ENCODE measurements around the gene GSTP1. TPM values are rescaled to one million over a fixed set of nuclear protein-coding genes. Genes with fewer than 3 reads are reported as not detected.

GSTP1 gene
- total RNA-seq, 1 donor from 2014 or later, result 293 TPM

- no peaks in the 10 kb centered on the region for H3K36me3 ChIP-seq (ENCODE audit: control insufficient read depth in 3 of 3, insufficient read depth in 3 of 3, low read length in 3 of 3)
- no peak overlapping the region for H3K4me3 ChIP-seq (ENCODE audit: low read length in 3 of 3)
- no peak overlapping the region for H3K27ac ChIP-seq (ENCODE audit: low read depth, low read length)
These were observed 43.8 kb downstream of the GSTP1 start for GRCh38 chr11:67627441-67627811.

GRCh38 chr11:67627812-67628624 lies 44.4 kb downstream of the GSTP1 start:
- no peaks in the 10 kb centered on the region for H3K36me3 ChIP-seq (ENCODE audit: control insufficient read depth in 3 of 3, insufficient read depth in 3 of 3, low read length in 3 of 3)
- no peaks in the 10 kb centered on the region for H3K27me3 ChIP-seq (ENCODE audit: control insufficient read depth in 3 of 3, insufficient read depth in 3 of 3, low read length in 3 of 3)
- H3K4me3 ChIP-seq (ENCODE audit: low read length in 3 of 3), result no peak overlapping the region
- peaks cover 11 to 21% (median 16%) of the 10 kb centered on the region in 3 donors for H3K4me1 ChIP-seq (ENCODE audit: control insufficient read depth in 3 of 3, insufficient read depth in 3 of 3, low read length in 3 of 3)
- no peaks in the 10 kb centered on the region for H3K9me3 ChIP-seq (ENCODE audit: control insufficient read depth in 3 of 3, low read length in 3 of 3)
- no peak overlapping the region for H3K27ac ChIP-seq (ENCODE audit: low read depth, low read length)
- no peak overlapping the region for H3K9ac ChIP-seq (ENCODE audit: low read depth in 1 of 3, low read length in 3 of 3)

More at GRCh38 chr11:67627441-67627811, 43.8 kb downstream of the GSTP1 start:
- H3K9ac ChIP-seq (ENCODE audit: low read depth in 1 of 3, low read length in 3 of 3), result no peak overlapping the region
- no peaks in the 10 kb centered on the region for H3K9me3 ChIP-seq (ENCODE audit: control insufficient read depth in 3 of 3, low read length in 3 of 3)
- peaks cover 11 to 24% (median 16%) of the 10 kb centered on the region in 3 donors for H3K4me1 ChIP-seq (ENCODE audit: control insufficient read depth in 3 of 3, insufficient read depth in 3 of 3, low read length in 3 of 3)
- no peaks in the 10 kb centered on the region for H3K27me3 ChIP-seq (ENCODE audit: control insufficient read depth in 3 of 3, insufficient read depth in 3 of 3, low read length in 3 of 3)

GRCh38 chr11:67628710-67629385 lies 45.2 kb downstream of the GSTP1 start:
- H3K4me1 ChIP-seq (ENCODE audit: control insufficient read depth in 3 of 3, insufficient read depth in 3 of 3, low read length in 3 of 3), result peaks cover 11 to 21% (median 16%) of the 10 kb centered on the region in 3 donors
- H3K36me3 ChIP-seq (ENCODE audit: control insufficient read depth in 3 of 3, insufficient read depth in 3 of 3, low read length in 3 of 3), result no peaks in the 10 kb centered on the region
- H3K27ac ChIP-seq (ENCODE audit: low read depth, low read length), result peak overlapping the region; percentile 83
- peak overlapping the region; percentile 68 to 82 (median 81) for H3K4me3 ChIP-seq (ENCODE audit: low read length in 3 of 3)
- H3K27me3 ChIP-seq (ENCODE audit: control insufficient read depth in 3 of 3, insufficient read depth in 3 of 3, low read length in 3 of 3), result no peaks in the 10 kb centered on the region
- H3K9me3 ChIP-seq (ENCODE audit: control insufficient read depth in 3 of 3, low read length in 3 of 3), result no peaks in the 10 kb centered on the region
- H3K9ac ChIP-seq (ENCODE audit: low read depth in 1 of 3, low read length in 3 of 3), result peak overlapping the region; percentile 68 to 85 (median 80)

- H3K27ac ChIP-seq (ENCODE audit: low read depth, low read length), result peak within 1 kb of the TSS; percentile 83
- H3K27me3 ChIP-seq (ENCODE audit: control insufficient read depth in 3 of 3, insufficient read depth in 3 of 3, low read length in 3 of 3), result peaks cover 0 to 6% (median 3%) of the 10 kb centered on the region in 3 donors
- H3K9ac ChIP-seq (ENCODE audit: low read depth in 1 of 3, low read length in 3 of 3), result peak within 1 kb of the TSS; percentile 78 to 85 (median 80)
- no peaks in the 10 kb centered on the region for H3K9me3 ChIP-seq (ENCODE audit: control insufficient read depth in 3 of 3, low read length in 3 of 3)
- H3K36me3 ChIP-seq (ENCODE audit: control insufficient read depth in 3 of 3, insufficient read depth in 3 of 3, low read length in 3 of 3), result no peaks in the 10 kb centered on the region
- peak within 1 kb of the TSS; percentile 76 to 83 (median 82) for H3K4me3 ChIP-seq (ENCODE audit: low read length in 3 of 3)
- H3K4me1 ChIP-seq (ENCODE audit: control insufficient read depth in 3 of 3, insufficient read depth in 3 of 3, low read length in 3 of 3), result peaks cover 11 to 21% (median 16%) of the 10 kb centered on the region in 3 donors
These were observed 46.0 kb downstream of the GSTP1 start, which contains the start of gene NUDT8 for GRCh38 chr11:67629386-67630227. NUDT8 (minus strand) TSS chr11:67629937; CDS start chr11:67629911, 26 bp downstream.

- peak overlapping the region; percentile 66 to 82 (median 78) for H3K9ac ChIP-seq (ENCODE audit: low read depth in 1 of 3, low read length in 3 of 3)
- H3K4me1 ChIP-seq (ENCODE audit: control insufficient read depth in 3 of 3, insufficient read depth in 3 of 3, low read length in 3 of 3), result peaks cover 11 to 21% (median 16%) of the 10 kb centered on the region in 3 donors
- H3K27ac ChIP-seq (ENCODE audit: low read depth, low read length), result peak overlapping the region; percentile 83
- peaks cover 2 to 12% (median 7%) of the 10 kb centered on the region in 3 donors for H3K27me3 ChIP-seq (ENCODE audit: control insufficient read depth in 3 of 3, insufficient read depth in 3 of 3, low read length in 3 of 3)
- H3K4me3 ChIP-seq (ENCODE audit: low read length in 3 of 3), result peak overlapping the region; percentile 76 to 83 (median 82)
- H3K9me3 ChIP-seq (ENCODE audit: control insufficient read depth in 3 of 3, low read length in 3 of 3), result no peaks in the 10 kb centered on the region
- no peaks in the 10 kb centered on the region for H3K36me3 ChIP-seq (ENCODE audit: control insufficient read depth in 3 of 3, insufficient read depth in 3 of 3, low read length in 3 of 3)
These were observed 46.8 kb downstream of the GSTP1 start for GRCh38 chr11:67630228-67630942.

GRCh38 chr11:67630943-67631331 lies 47.3 kb downstream of the GSTP1 start:
- Histone ChIP-seq H3K27me3 (ENCODE audit: control insufficient read depth in 3 of 3, insufficient read depth in 3 of 3, low read length in 3 of 3) (peaks cover 2 to 12% (median 7%) of the 10 kb centered on the region in 3 donors), H3K27ac (ENCODE audit: low read depth, low read length) (peak overlapping the region; percentile 78), H3K4me1 (ENCODE audit: control insufficient read depth in 3 of 3, insufficient read depth in 3 of 3, low read length in 3 of 3) (peaks cover 11 to 21% (median 16%) of the 10 kb centered on the region in 3 donors), H3K9ac (ENCODE audit: low read depth in 1 of 3, low read length in 3 of 3) (peak overlapping the region; percentile 66 to 82 (median 78)), H3K9me3 (ENCODE audit: control insufficient read depth in 3 of 3, low read length in 3 of 3) (no peaks in the 10 kb centered on the region), H3K4me3 (ENCODE audit: low read length in 3 of 3) (peak overlapping the region; percentile 76 to 83 (median 82)), H3K36me3 (ENCODE audit: control insufficient read depth in 3 of 3, insufficient read depth in 3 of 3, low read length in 3 of 3) (no peaks in the 10 kb centered on the region)

- Histone ChIP-seq H3K4me1 (ENCODE audit: control insufficient read depth in 3 of 3, insufficient read depth in 3 of 3, low read length in 3 of 3) (peaks cover 11 to 21% (median 16%) of the 10 kb centered on the region in 3 donors), H3K9ac (ENCODE audit: low read depth in 1 of 3, low read length in 3 of 3) (peak overlapping the region in 2 of 3 donors; percentile 78 to 82), H3K4me3 (ENCODE audit: low read length in 3 of 3) (no peak overlapping the region), H3K36me3 (ENCODE audit: control insufficient read depth in 3 of 3, insufficient read depth in 3 of 3, low read length in 3 of 3) (no peaks in the 10 kb centered on the region), H3K9me3 (ENCODE audit: control insufficient read depth in 3 of 3, low read length in 3 of 3) (no peaks in the 10 kb centered on the region), H3K27ac (ENCODE audit: low read depth, low read length) (no peak overlapping the region), H3K27me3 (ENCODE audit: control insufficient read depth in 3 of 3, insufficient read depth in 3 of 3, low read length in 3 of 3) (peaks cover 2 to 12% (median 7%) of the 10 kb centered on the region in 3 donors)
These were observed 47.8 kb downstream of the GSTP1 start for GRCh38 chr11:67631411-67631810.

GRCh38 chr11:67631853-67632174 lies 48.2 kb downstream of the GSTP1 start:
- no peaks in the 10 kb centered on the region for H3K9me3 ChIP-seq (ENCODE audit: control insufficient read depth in 3 of 3, low read length in 3 of 3)
- H3K27ac ChIP-seq (ENCODE audit: low read depth, low read length), result no peak overlapping the region
- H3K4me1 ChIP-seq (ENCODE audit: control insufficient read depth in 3 of 3, insufficient read depth in 3 of 3, low read length in 3 of 3), result peaks cover 11 to 21% (median 16%) of the 10 kb centered on the region in 3 donors
- H3K36me3 ChIP-seq (ENCODE audit: control insufficient read depth in 3 of 3, insufficient read depth in 3 of 3, low read length in 3 of 3), result no peaks in the 10 kb centered on the region
- peak overlapping the region in 1 of 3 donors; percentile 82 for H3K9ac ChIP-seq (ENCODE audit: low read depth in 1 of 3, low read length in 3 of 3)
- H3K4me3 ChIP-seq (ENCODE audit: low read length in 3 of 3), result no peak overlapping the region
- peaks cover 2 to 12% (median 7%) of the 10 kb centered on the region in 3 donors for H3K27me3 ChIP-seq (ENCODE audit: control insufficient read depth in 3 of 3, insufficient read depth in 3 of 3, low read length in 3 of 3)

Data from skeletal muscle tissue (tissue), 4 donors.